ENCODE results near the gene DDI1. TPM values are rescaled to one million over a fixed set of nuclear protein-coding genes. Genes with fewer than 3 reads are reported as not detected.

The DDI1 gene
- total RNA-seq, 1 experiment from 2014 or later = not detected

- no peak overlapping the region for H2AFZ ChIP-seq (ENCODE audit: low read length)
- no peak overlapping the region for H3K9ac ChIP-seq (ENCODE audit: low read length)
- no peak overlapping the region for H3K4me2 ChIP-seq (ENCODE audit: low read length)
- POLR2A ChIA-PET (ENCODE audit: unreplicated experiment) = no interaction called here
- no peaks in the 10 kb centered on the region for H4K20me1 ChIP-seq (ENCODE audit: low read length)
- no peaks in the 10 kb centered on the region for H3K36me3 ChIP-seq (ENCODE audit: low read depth, low read length)
- ATAC-seq (no peak), DNase-seq (no peak)
- H3K27ac ChIP-seq (ENCODE audit: low read length) = no peak overlapping the region
- no peaks in the 10 kb centered on the region for H3K9me2 ChIP-seq (replicated peaks; ENCODE audit: low read length)
- no peak overlapping the region for H3K4me3 ChIP-seq (ENCODE audit: low read length)
- BruUV-seq (replicated peaks) = no TSS peak
- peaks cover 7% of the 10 kb centered on the region for H3K4me1 ChIP-seq (ENCODE audit: insufficient read depth, low read length)
- intact Hi-C loops (cut with micrococcal nuclease) = no loop called here
- H3K79me2 ChIP-seq (ENCODE audit: low read length) = no peaks in the 10 kb centered on the region
- no peaks in the 10 kb centered on the region for H3F3A ChIP-seq (ENCODE audit: low read length, unreplicated experiment)
- no peaks in the 10 kb centered on the region for H3K9me3 ChIP-seq (ENCODE audit: low read length)
- TF ChIP-seq EZH2phosphoT487 (IDR thresholded peaks at IDR 0.05; ENCODE audit: borderline replicate concordance, low read length) (no peak), EZH2 (IDR thresholded peaks at IDR 0.05; ENCODE audit: low read length, unreplicated experiment) (no peak)
- TF ChIP-seq, protein P1, sequence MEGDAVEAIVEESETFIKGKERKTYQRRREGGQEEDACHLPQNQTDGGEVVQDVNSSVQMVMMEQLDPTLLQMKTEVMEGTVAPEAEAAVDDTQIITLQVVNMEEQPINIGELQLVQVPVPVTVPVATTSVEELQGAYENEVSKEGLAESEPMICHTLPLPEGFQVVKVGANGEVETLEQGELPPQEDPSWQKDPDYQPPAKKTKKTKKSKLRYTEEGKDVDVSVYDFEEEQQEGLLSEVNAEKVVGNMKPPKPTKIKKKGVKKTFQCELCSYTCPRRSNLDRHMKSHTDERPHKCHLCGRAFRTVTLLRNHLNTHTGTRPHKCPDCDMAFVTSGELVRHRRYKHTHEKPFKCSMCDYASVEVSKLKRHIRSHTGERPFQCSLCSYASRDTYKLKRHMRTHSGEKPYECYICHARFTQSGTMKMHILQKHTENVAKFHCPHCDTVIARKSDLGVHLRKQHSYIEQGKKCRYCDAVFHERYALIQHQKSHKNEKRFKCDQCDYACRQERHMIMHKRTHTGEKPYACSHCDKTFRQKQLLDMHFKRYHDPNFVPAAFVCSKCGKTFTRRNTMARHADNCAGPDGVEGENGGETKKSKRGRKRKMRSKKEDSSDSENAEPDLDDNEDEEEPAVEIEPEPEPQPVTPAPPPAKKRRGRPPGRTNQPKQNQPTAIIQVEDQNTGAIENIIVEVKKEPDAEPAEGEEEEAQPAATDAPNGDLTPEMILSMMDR (conservative IDR thresholded peaks at IDR 0.05; ENCODE audit: low read depth, low read length) = no peak
- CTCF ChIA-PET = no interaction called here
- peaks cover 6% of the 10 kb centered on the region; the same call in 1 of the 2 replicates for H3K27me3 ChIP-seq (ENCODE audit: low read length)
Observed at GRCh38 chr11:104036995-104037394, 555 bp downstream of the DDI1 start.

DNA sequence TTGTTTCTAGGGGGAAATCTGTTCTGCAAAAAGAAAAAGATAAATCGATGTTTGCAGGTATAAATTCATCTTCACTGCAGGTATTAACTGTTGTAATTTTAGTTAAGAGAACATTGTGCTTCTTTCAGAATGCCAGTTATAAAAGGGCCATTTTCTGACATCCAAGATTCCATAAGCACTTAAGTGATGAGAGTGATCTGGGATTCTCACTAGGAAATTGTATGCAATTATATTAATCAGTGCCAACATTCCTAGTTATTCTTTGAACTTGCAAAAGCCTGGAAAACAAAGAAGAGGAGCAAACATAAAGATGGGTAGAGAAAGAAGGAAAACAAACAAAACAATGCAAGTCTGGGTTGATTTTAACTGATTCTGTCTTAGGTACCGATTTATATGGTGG lies 5.4 kb downstream of the DDI1 start:
- BruUV-seq (replicated peaks) = no TSS peak
- Histone ChIP-seq H3F3A (ENCODE audit: low read length, unreplicated experiment) (no peaks in the 10 kb centered on the region), H3K36me3 (ENCODE audit: low read depth, low read length) (no peaks in the 10 kb centered on the region), H3K4me3 (ENCODE audit: low read length) (no peak overlapping the region), H3K9me2 (replicated peaks; ENCODE audit: low read length) (no peaks in the 10 kb centered on the region), H4K20me1 (ENCODE audit: low read length) (no peaks in the 10 kb centered on the region), H3K4me1 (ENCODE audit: insufficient read depth, low read length) (no peaks in the 10 kb centered on the region), H3K27me3 (ENCODE audit: low read length) (peaks cover 6% of the 10 kb centered on the region; the same call in 1 of the 2 replicates), H2AFZ (ENCODE audit: low read length) (no peak overlapping the region), H3K79me2 (ENCODE audit: low read length) (no peaks in the 10 kb centered on the region), H3K4me2 (ENCODE audit: low read length) (no peak overlapping the region), H3K9me3 (ENCODE audit: low read length) (no peaks in the 10 kb centered on the region), H3K9ac (ENCODE audit: low read length) (no peak overlapping the region), H3K27ac (ENCODE audit: low read length) (no peak overlapping the region)
- ChIA-PET POLR2A (ENCODE audit: unreplicated experiment) (no interaction called here), CTCF (no interaction called here)
- ATAC-seq = no peak
- intact Hi-C loops (cut with micrococcal nuclease) = no loop called here
- TF ChIP-seq EZH2phosphoT487 (IDR thresholded peaks at IDR 0.05; ENCODE audit: borderline replicate concordance, low read length) (no peak), EZH2 (IDR thresholded peaks at IDR 0.05; ENCODE audit: low read length, unreplicated experiment) (no peak)
- TF ChIP-seq, protein P1 (conservative IDR thresholded peaks at IDR 0.05; ENCODE audit: low read depth, low read length) = no peak
- no peak for DNase-seq

GRCh38 chr11:104043142-104043541 lies 6.7 kb downstream of the DDI1 start:
- Histone ChIP-seq H2AFZ (ENCODE audit: low read length) (no peak overlapping the region), H3K27ac (ENCODE audit: low read length) (no peak overlapping the region), H3K27me3 (ENCODE audit: low read length) (peaks cover 6% of the 10 kb centered on the region; the same call in 1 of the 2 replicates), H3K4me3 (ENCODE audit: low read length) (no peak overlapping the region), H3F3A (ENCODE audit: low read length, unreplicated experiment) (no peaks in the 10 kb centered on the region), H3K4me1 (ENCODE audit: insufficient read depth, low read length) (no peaks in the 10 kb centered on the region), H3K9ac (ENCODE audit: low read length) (no peak overlapping the region), H3K36me3 (ENCODE audit: low read depth, low read length) (no peaks in the 10 kb centered on the region), H3K9me2 (replicated peaks; ENCODE audit: low read length) (no peaks in the 10 kb centered on the region), H3K79me2 (ENCODE audit: low read length) (no peaks in the 10 kb centered on the region), H4K20me1 (ENCODE audit: low read length) (no peaks in the 10 kb centered on the region), H3K4me2 (ENCODE audit: low read length) (no peak overlapping the region), H3K9me3 (ENCODE audit: low read length) (no peaks in the 10 kb centered on the region)
- DNase-seq (no peak), ATAC-seq (no peak)
- TF ChIP-seq, protein P1 (conservative IDR thresholded peaks at IDR 0.05; ENCODE audit: low read depth, low read length) = no peak
- no peak for TF ChIP-seq EZH2phosphoT487 (IDR thresholded peaks at IDR 0.05; ENCODE audit: borderline replicate concordance, low read length)
- TF ChIP-seq EZH2 (IDR thresholded peaks at IDR 0.05; ENCODE audit: low read length, unreplicated experiment) = no peak
- no TSS peak for BruUV-seq (replicated peaks)
- ChIA-PET CTCF (no interaction called here), POLR2A (ENCODE audit: unreplicated experiment) (no interaction called here)
- intact Hi-C loops (cut with micrococcal nuclease) = no loop called here

Data from PC-3 (cell line).